ENCODE results near the gene CHST8. TPM values are rescaled to one million over a fixed set of nuclear protein-coding genes. Genes with fewer than 3 reads are reported as not detected.

The CHST8 gene
- total and polyA plus RNA-seq, 2 experiments from 2014 or later, result 9.3 to 38.2 TPM

DNA sequence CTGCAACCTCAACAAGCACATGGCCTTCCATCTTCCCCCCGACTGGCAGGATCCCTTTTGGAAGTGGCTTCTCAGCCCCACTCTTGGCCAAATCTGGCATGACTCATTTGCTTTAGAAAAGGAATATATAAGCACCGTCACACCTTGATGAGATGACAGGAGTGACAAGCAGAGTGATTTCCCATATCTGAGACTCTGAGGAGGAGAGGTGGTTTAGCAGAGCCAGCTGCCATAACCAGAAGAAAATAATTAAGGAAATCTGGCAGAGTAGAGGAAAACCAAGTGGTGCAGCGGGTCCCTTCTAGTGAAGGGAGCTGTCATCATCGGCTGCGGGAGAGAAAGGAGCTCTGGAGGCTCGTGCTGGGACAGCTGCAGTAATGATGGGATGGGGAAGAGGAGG lies 147.5 kb downstream of the CHST8 start:
- no peaks in the 10 kb centered on the region for H3K79me2 ChIP-seq (replicated peaks; ENCODE audit: insufficient read depth)
- H3K4me2 ChIP-seq, result no peak overlapping the region
- peaks cover 4% of the 10 kb centered on the region; the same call in 1 of the 2 replicates for H4K20me1 ChIP-seq (replicated peaks; ENCODE audit: insufficient read depth)
- no peaks in the 10 kb centered on the region for H3K36me3 ChIP-seq (ENCODE audit: insufficient read depth)
- Mint-ChIP-seq H3K4me3 (no peak overlapping the region), H3K9me3 (no peaks in the 10 kb centered on the region), H3K4me1 (peaks cover 1% of the 10 kb centered on the region; the same call in 2 of the 3 replicates), H3K27ac (no peak overlapping the region), H3K36me3 (ENCODE audit: low read depth) (peaks cover 6% of the 10 kb centered on the region; the same call in 2 of the 3 replicates), H3K27me3 (ENCODE audit: insufficient read depth, low read depth, poor library complexity) (peaks cover 6% of the 10 kb centered on the region)
- H3F3A ChIP-seq (replicated peaks; ENCODE audit: low read depth), result no peaks in the 10 kb centered on the region
- no peaks in the 10 kb centered on the region for H3K27me3 ChIP-seq (ENCODE audit: insufficient read depth)
- no peaks in the 10 kb centered on the region for H3K4me1 ChIP-seq (ENCODE audit: insufficient read depth)
- no peak overlapping the region for H2AFZ ChIP-seq
- H3K9me2 ChIP-seq (ENCODE audit: insufficient read depth), result no peaks in the 10 kb centered on the region
- TF ChIP-seq JUNB (IDR thresholded peaks at IDR 0.05; ENCODE audit: unreplicated experiment), result no peak
- TF ChIP-seq STAT1 (IDR thresholded peaks at IDR 0.05; ENCODE audit: unreplicated experiment), result no peak
- TF ChIP-seq ETS1 (IDR thresholded peaks at IDR 0.05), result no peak
- no peak for TF ChIP-seq CREB1 (CRISPR knock-in tag; IDR thresholded peaks at IDR 0.05; ENCODE audit: low read depth)
- TF ChIP-seq REST (IDR thresholded peaks at IDR 0.05; ENCODE audit: unreplicated experiment), result no peak
- TF ChIP-seq EZH2 (IDR thresholded peaks at IDR 0.05; ENCODE audit: low read depth, unreplicated experiment), result no peak
- no peak for TF ChIP-seq ZNF114 (CRISPR knock-in tag; IDR thresholded peaks at IDR 0.05)
- H3K27ac ChIP-seq (ENCODE audit: low read depth), result no peak overlapping the region
- no peak overlapping the region for H3K4me3 ChIP-seq
- ATAC-seq (no peak), DNase-seq (ENCODE audit: low spot score) (no peak)

DNA sequence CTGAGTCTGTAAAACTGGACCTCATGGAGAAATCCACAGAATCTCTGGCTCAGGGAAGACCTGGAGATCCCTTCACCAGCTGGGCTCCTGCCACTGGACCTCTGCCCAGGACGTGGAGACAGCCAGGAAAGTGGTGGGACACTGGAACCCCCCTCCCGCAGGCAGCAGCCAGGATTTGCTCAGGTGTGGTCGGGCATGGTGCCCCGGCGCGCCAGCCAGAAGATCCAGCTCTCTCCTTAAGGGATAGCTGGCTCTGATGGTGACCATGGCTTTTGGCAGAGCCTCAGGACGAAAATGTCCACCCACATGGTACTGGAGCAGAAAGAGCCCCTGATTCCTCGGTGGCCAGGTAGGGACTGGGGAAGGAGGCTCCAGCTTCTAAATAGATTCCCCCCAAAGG lies 148.4 kb downstream of the CHST8 start:
- Histone ChIP-seq H3K4me1 (ENCODE audit: insufficient read depth) (no peaks in the 10 kb centered on the region), H4K20me1 (replicated peaks; ENCODE audit: insufficient read depth) (peaks cover 4% of the 10 kb centered on the region; the same call in 1 of the 2 replicates), H3K79me2 (replicated peaks; ENCODE audit: insufficient read depth) (no peaks in the 10 kb centered on the region), H3K9me2 (ENCODE audit: insufficient read depth) (no peaks in the 10 kb centered on the region), H3K27ac (ENCODE audit: low read depth) (no peak overlapping the region), H3F3A (replicated peaks; ENCODE audit: low read depth) (no peaks in the 10 kb centered on the region), H3K4me3 (no peak overlapping the region), H2AFZ (no peak overlapping the region), H3K36me3 (ENCODE audit: insufficient read depth) (no peaks in the 10 kb centered on the region), H3K4me2 (no peak overlapping the region), H3K27me3 (ENCODE audit: insufficient read depth) (no peaks in the 10 kb centered on the region)
- H3K27ac Mint-ChIP-seq, result no peak overlapping the region
- H3K36me3 Mint-ChIP-seq (ENCODE audit: low read depth), result peaks cover 6% of the 10 kb centered on the region; the same call in 2 of the 3 replicates
- no peak overlapping the region for H3K4me3 Mint-ChIP-seq
- H3K4me1 Mint-ChIP-seq, result no peaks in the 10 kb centered on the region
- H3K9me3 Mint-ChIP-seq, result no peaks in the 10 kb centered on the region
- ATAC-seq, result no peak
- H3K27me3 Mint-ChIP-seq (ENCODE audit: insufficient read depth, low read depth, poor library complexity), result peaks cover 6% of the 10 kb centered on the region
- DNase-seq (ENCODE audit: low spot score), result no peak
- TF ChIP-seq, protein P1, sequence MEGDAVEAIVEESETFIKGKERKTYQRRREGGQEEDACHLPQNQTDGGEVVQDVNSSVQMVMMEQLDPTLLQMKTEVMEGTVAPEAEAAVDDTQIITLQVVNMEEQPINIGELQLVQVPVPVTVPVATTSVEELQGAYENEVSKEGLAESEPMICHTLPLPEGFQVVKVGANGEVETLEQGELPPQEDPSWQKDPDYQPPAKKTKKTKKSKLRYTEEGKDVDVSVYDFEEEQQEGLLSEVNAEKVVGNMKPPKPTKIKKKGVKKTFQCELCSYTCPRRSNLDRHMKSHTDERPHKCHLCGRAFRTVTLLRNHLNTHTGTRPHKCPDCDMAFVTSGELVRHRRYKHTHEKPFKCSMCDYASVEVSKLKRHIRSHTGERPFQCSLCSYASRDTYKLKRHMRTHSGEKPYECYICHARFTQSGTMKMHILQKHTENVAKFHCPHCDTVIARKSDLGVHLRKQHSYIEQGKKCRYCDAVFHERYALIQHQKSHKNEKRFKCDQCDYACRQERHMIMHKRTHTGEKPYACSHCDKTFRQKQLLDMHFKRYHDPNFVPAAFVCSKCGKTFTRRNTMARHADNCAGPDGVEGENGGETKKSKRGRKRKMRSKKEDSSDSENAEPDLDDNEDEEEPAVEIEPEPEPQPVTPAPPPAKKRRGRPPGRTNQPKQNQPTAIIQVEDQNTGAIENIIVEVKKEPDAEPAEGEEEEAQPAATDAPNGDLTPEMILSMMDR (conservative IDR thresholded peaks at IDR 0.05; ENCODE audit: low read depth in 2 of 2), result no peak
- TF ChIP-seq NANOG (IDR thresholded peaks at IDR 0.05; ENCODE audit: borderline replicate concordance) (no peak), STAT1 (IDR thresholded peaks at IDR 0.05; ENCODE audit: unreplicated experiment) (no peak), JUNB (IDR thresholded peaks at IDR 0.05; ENCODE audit: unreplicated experiment) (no peak)

Data from GM23338 (cell line).